ENCODE data around the gene ZNF789. TPM values are rescaled to one million over a fixed set of nuclear protein-coding genes. Genes with fewer than 3 reads are reported as not detected.
A peak's percentile ranks its signal among the peaks of the same experiment; 100 is the strongest.

Gene ZNF789
- total and polyA plus RNA-seq, 9 of the 15 experiments (the other 6 are each of a cell fraction or from before 2014, with no cell fraction given) = 6.1 to 57.0 (median 24.8) TPM

- no peak for TF ChIP-seq IRF1 (CRISPR knock-in tag; IDR thresholded peaks at IDR 0.05; ENCODE audit: borderline replicate concordance)
- TF ChIP-seq ZNF717 (CRISPR knock-in tag; IDR thresholded peaks at IDR 0.05) = peak; percentile 69; the same call in 1 of the 2 replicates
- peak; percentile 79 for TF ChIP-seq POLR2A (conservative IDR thresholded peaks at IDR 0.05)
- no peak for TF ChIP-seq MITF (IDR thresholded peaks at IDR 0.05)
- TF ChIP-seq, protein P1, sequence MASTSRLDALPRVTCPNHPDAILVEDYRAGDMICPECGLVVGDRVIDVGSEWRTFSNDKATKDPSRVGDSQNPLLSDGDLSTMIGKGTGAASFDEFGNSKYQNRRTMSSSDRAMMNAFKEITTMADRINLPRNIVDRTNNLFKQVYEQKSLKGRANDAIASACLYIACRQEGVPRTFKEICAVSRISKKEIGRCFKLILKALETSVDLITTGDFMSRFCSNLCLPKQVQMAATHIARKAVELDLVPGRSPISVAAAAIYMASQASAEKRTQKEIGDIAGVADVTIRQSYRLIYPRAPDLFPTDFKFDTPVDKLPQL (IDR thresholded peaks at IDR 0.05; ENCODE audit: extremely low read depth, insufficient read length) = no peak
- 0 out of 2 replicates have a peak, but pooled peaks have one; percentile 5 for TF ChIP-seq TFAP4 (CRISPR knock-in tag; IDR thresholded peaks at IDR 0.05; ENCODE audit: borderline replicate concordance)
- TF ChIP-seq STAT5A (IDR thresholded peaks at IDR 0.05; ENCODE audit: borderline replicate concordance, low read length) = no peak
- no peak for TF ChIP-seq ZNF311 (CRISPR knock-in tag; IDR thresholded peaks at IDR 0.05)
- peak; percentile 81 for TF ChIP-seq SUPT5H (IDR thresholded peaks at IDR 0.05)
- TF ChIP-seq REST (IDR thresholded peaks at IDR 0.05; ENCODE audit: borderline replicate concordance) = no peak
- 0 out of 2 replicates have a peak, but pooled peaks have one; percentile 13 for TF ChIP-seq REST (CRISPR knock-in tag; IDR thresholded peaks at IDR 0.05; ENCODE audit: low read depth)
- TF ChIP-seq PHF20 (IDR thresholded peaks at IDR 0.05; ENCODE audit: partially characterized antibody) = no peak
- TF ChIP-seq RBM22 (IDR thresholded peaks at IDR 0.05; ENCODE audit: low read depth, low read length, poor library complexity, severe bottlenecking) = peak; percentile 84
These were observed 14.8 kb upstream of the ZNF789 start (continued) for GRCh38 chr7:99457650-99458493.

Data from K562 (cell line).